Measurements from ENCODE around the gene ZNF791.

The ZNF791 gene

DNA sequence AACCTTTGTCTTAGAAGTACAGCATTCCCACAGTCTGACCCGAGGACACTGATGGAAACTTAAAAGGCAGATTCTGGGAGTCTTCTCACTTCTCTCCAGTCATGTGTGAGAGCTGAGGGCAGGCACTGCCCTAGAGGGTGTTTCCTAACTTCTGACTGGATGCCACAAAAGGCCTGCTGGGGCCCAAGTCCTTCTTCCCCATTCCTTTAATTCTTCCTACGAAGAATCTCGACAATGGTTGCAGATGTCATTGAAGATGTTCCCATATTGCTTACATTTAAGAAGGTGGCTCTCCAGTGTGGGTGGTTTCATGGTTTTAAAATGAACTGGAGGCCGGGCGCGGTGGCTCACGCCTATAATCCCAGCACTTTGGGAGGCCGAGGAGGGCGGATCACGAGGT is 32.1 kb upstream of the ZNF791 start:
- Histone ChIP-seq H3K27ac (ENCODE audit: poor library complexity, severe bottlenecking) (no peak overlapping the region), H3K27me3 (ENCODE audit: insufficient read depth, poor library complexity, severe bottlenecking) (no peaks in the 10 kb centered on the region), H3K4me1 (ENCODE audit: insufficient read depth, poor library complexity, severe bottlenecking) (no peaks in the 10 kb centered on the region), H3K36me3 (ENCODE audit: low read depth) (peaks cover 29% of the 10 kb centered on the region), H3K9me3 (ENCODE audit: severe bottlenecking) (peaks cover 17% of the 10 kb centered on the region), H3K4me3 (ENCODE audit: severe bottlenecking) (no peak overlapping the region)
- TF ChIP-seq, protein P1, sequence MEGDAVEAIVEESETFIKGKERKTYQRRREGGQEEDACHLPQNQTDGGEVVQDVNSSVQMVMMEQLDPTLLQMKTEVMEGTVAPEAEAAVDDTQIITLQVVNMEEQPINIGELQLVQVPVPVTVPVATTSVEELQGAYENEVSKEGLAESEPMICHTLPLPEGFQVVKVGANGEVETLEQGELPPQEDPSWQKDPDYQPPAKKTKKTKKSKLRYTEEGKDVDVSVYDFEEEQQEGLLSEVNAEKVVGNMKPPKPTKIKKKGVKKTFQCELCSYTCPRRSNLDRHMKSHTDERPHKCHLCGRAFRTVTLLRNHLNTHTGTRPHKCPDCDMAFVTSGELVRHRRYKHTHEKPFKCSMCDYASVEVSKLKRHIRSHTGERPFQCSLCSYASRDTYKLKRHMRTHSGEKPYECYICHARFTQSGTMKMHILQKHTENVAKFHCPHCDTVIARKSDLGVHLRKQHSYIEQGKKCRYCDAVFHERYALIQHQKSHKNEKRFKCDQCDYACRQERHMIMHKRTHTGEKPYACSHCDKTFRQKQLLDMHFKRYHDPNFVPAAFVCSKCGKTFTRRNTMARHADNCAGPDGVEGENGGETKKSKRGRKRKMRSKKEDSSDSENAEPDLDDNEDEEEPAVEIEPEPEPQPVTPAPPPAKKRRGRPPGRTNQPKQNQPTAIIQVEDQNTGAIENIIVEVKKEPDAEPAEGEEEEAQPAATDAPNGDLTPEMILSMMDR (IDR thresholded peaks at IDR 0.05; ENCODE audit: poor library complexity, severe bottlenecking): no peak
- ATAC-seq (ENCODE audit: low read depth) (no peak), DNase-seq (ENCODE audit: low spot score) (no peak)

DNA sequence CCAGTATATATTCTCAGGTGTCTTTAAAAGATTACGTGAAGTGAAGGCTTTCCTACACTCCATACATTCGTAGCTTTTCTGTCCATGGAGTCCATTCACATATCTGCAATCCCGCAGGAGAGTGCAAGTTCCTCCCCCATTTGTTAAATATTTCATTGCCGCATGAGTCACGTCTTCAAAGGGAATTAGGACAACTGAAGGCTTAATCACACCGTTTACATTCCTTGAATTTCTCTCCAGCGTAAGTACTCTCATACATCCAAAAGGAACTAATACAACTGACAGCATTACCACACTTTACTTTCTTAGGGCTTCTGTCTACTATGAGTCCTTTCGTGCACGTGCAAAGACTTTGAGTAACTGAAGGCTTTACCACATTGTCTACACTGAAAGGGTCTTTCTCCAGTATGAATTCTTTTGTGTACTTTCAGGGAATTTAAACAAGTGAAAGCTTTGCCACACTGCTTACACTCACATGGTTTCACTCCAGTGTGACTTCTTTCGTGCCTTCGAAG is 30.5 kb upstream of the ZNF791 start:
- H3K9me3 ChIP-seq (ENCODE audit: severe bottlenecking): peaks cover 17% of the 10 kb centered on the region
- peak; percentile 80 for ATAC-seq (ENCODE audit: low read depth)
- no peak for DNase-seq (ENCODE audit: low spot score)

DNA sequence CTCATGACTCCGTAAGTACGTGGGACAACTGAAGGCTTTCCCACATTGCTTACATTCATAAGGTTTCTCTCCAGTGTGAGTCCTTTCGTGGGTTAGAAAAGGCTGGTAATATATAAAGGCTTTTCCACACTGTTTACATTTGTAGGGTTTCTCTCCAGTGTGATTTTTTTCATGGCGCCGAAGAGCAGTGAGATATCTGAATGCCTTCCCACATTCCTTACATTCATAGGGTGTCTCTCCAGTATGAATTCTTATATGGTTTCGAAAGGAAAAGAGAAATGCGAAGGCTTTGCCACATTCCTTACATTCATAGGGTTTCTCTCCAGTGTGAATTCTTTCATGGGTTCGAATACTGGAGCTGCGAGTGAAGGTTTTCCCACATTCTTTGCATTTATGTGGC is 29.6 kb upstream of the ZNF791 start:
- Histone ChIP-seq H3K4me1 (ENCODE audit: insufficient read depth, poor library complexity, severe bottlenecking) (no peaks in the 10 kb centered on the region), H3K9me3 (ENCODE audit: severe bottlenecking) (peaks cover 17% of the 10 kb centered on the region), H3K27ac (ENCODE audit: poor library complexity, severe bottlenecking) (no peak overlapping the region), H3K36me3 (ENCODE audit: low read depth) (peaks cover 29% of the 10 kb centered on the region), H3K27me3 (ENCODE audit: insufficient read depth, poor library complexity, severe bottlenecking) (no peaks in the 10 kb centered on the region), H3K4me3 (ENCODE audit: severe bottlenecking) (no peak overlapping the region)
- no peak for ATAC-seq (ENCODE audit: low read depth)
- TF ChIP-seq, protein P1 (IDR thresholded peaks at IDR 0.05; ENCODE audit: poor library complexity, severe bottlenecking): no peak
- no peak for DNase-seq (ENCODE audit: low spot score)

More for the DNA sequence above, 30.5 kb upstream of the ZNF791 start:
- peaks cover 29% of the 10 kb centered on the region for H3K36me3 ChIP-seq (ENCODE audit: low read depth)
- TF ChIP-seq, protein P1 (IDR thresholded peaks at IDR 0.05; ENCODE audit: poor library complexity, severe bottlenecking): no peak
- H3K27ac ChIP-seq (ENCODE audit: poor library complexity, severe bottlenecking): no peak overlapping the region
- no peaks in the 10 kb centered on the region for H3K4me1 ChIP-seq (ENCODE audit: insufficient read depth, poor library complexity, severe bottlenecking)
- H3K27me3 ChIP-seq (ENCODE audit: insufficient read depth, poor library complexity, severe bottlenecking): no peaks in the 10 kb centered on the region
- no peak overlapping the region for H3K4me3 ChIP-seq (ENCODE audit: severe bottlenecking)

DNA sequence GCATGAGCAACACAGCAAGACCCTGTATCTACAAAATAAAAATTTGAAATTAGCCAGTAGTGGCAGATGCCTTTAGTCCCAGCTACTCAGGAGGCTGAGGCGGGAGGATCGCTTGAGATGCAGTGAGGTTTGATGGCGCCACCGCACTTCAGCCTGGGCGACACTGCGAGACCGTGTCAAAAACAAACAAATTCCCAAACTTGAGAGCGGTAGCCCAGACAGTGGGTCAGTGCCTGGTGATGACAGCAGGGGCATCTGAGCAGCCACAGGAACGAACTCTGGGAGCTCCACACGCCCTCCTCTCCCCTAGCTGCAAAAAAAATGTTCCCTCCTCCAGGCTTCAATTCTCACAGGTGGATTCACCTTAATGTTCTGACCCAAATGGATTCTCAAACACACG is 14.2 kb upstream of the ZNF791 start:
- no peak for ATAC-seq (ENCODE audit: low read depth)
- peaks cover 4% of the 10 kb centered on the region for H3K36me3 ChIP-seq (ENCODE audit: low read depth)
- H3K4me1 ChIP-seq (ENCODE audit: insufficient read depth, poor library complexity, severe bottlenecking): no peaks in the 10 kb centered on the region
- H3K4me3 ChIP-seq (ENCODE audit: severe bottlenecking): no peak overlapping the region
- H3K9me3 ChIP-seq (ENCODE audit: severe bottlenecking): no peaks in the 10 kb centered on the region
- DNase-seq (ENCODE audit: low spot score): no peak
- no peak overlapping the region for H3K27ac ChIP-seq (ENCODE audit: poor library complexity, severe bottlenecking)
- TF ChIP-seq, protein P1 (IDR thresholded peaks at IDR 0.05; ENCODE audit: poor library complexity, severe bottlenecking): no peak
- H3K27me3 ChIP-seq (ENCODE audit: insufficient read depth, poor library complexity, severe bottlenecking): no peaks in the 10 kb centered on the region

DNA sequence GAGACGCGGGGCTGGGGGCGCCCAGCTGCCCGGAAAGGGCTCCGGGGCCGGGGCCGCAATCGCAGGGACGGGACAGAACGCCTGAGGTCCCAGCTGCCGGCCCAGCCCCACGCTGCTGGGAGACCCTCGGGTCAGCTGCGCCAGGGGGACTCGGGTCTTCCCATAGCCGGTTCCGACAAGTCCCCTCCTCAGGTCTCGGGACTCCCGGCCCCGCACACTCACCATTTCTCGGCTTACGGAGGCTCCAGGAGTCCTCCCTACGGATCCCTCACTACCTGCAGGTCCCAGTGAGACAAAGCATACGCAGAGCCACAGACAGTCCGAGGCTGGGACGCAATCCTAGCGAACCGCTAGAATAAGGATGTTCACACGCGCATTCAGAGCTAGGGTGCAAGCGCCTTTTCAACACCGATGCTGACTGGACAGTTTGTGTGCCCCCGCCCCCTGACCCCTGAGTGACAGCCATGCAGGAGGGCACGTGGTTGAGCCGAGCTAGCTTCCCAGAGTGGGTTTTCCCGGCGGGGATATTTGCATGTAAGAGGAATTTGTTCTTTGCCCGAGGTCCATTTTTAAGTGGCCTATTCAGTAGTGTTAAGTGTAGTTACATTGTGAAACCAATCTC is 13.7 kb upstream of the ZNF791 start:
- Histone ChIP-seq H3K9me3 (ENCODE audit: severe bottlenecking) (no peaks in the 10 kb centered on the region), H3K4me3 (ENCODE audit: severe bottlenecking) (no peak overlapping the region), H3K36me3 (ENCODE audit: low read depth) (peaks cover 4% of the 10 kb centered on the region), H3K27me3 (ENCODE audit: insufficient read depth, poor library complexity, severe bottlenecking) (no peaks in the 10 kb centered on the region), H3K27ac (ENCODE audit: poor library complexity, severe bottlenecking) (no peak overlapping the region), H3K4me1 (ENCODE audit: insufficient read depth, poor library complexity, severe bottlenecking) (no peaks in the 10 kb centered on the region)
- ATAC-seq (ENCODE audit: low read depth) (no peak), DNase-seq (ENCODE audit: low spot score) (no peak)
- TF ChIP-seq, protein P1 (IDR thresholded peaks at IDR 0.05; ENCODE audit: poor library complexity, severe bottlenecking): no peak

Measured in RWPE2 (cell line).